ENCODE measurements around the gene LSS. TPM values are rescaled to one million over a fixed set of nuclear protein-coding genes. Genes with fewer than 3 reads are reported as not detected.

Gene LSS
- total and polyA plus RNA-seq, 8 donors = 34.9 to 184 (median 54.5) TPM

GRCh38 chr21:46239817-46240325 lies 11.3 kb upstream of the LSS start:
- TF ChIP-seq CTCF (IDR thresholded peaks at IDR 0.05) = no peak
- no peak for DNase-seq
- Histone ChIP-seq H3K27ac (no peak overlapping the region), H3K9me3 (no peaks in the 10 kb centered on the region), H3K36me3 (peaks cover 0 to 100% of the 10 kb centered on the region in 2 donors), H3K4me1 (no peaks in the 10 kb centered on the region), H3K4me3 (no peak overlapping the region), H3K27me3 (no peaks in the 10 kb centered on the region)
- no peak for ATAC-seq
- intact Hi-C loops (cut with DNase I) = no loop called here

- Histone ChIP-seq H3K4me3 (no peak overlapping the region), H3K36me3 (peaks cover 0 to 100% of the 10 kb centered on the region in 2 donors), H3K27ac (no peak overlapping the region), H3K9me3 (no peaks in the 10 kb centered on the region), H3K27me3 (no peaks in the 10 kb centered on the region), H3K4me1 (no peaks in the 10 kb centered on the region)
- intact Hi-C loops (cut with DNase I) = no loop called here
- no peak for ATAC-seq
- no peak for DNase-seq
- TF ChIP-seq CTCF (IDR thresholded peaks at IDR 0.05) = no peak
Measured at GRCh38 chr21:46237474-46237873, 8.9 kb upstream of the LSS start.

GRCh38 chr21:46234436-46234950 lies 5.9 kb upstream of the LSS start:
- H3K27ac ChIP-seq = no peak overlapping the region
- DNase-seq (no peak), ATAC-seq (no peak)
- no peaks in the 10 kb centered on the region for H3K27me3 ChIP-seq
- H3K9me3 ChIP-seq = no peaks in the 10 kb centered on the region
- intact Hi-C loops (cut with DNase I) = no loop called here
- peaks cover 0 to 72% of the 10 kb centered on the region in 2 donors for H3K36me3 ChIP-seq
- TF ChIP-seq CTCF (IDR thresholded peaks at IDR 0.05) = no peak
- H3K4me3 ChIP-seq = no peak overlapping the region
- H3K4me1 ChIP-seq = peaks cover 0 to 5% of the 10 kb centered on the region in 2 donors

GRCh38 chr21:46229923-46230260 lies 1.3 kb upstream of the LSS start:
- H3K4me3 ChIP-seq = peak overlapping the region; percentile 56 to 98
- ATAC-seq (no peak), DNase-seq (no peak)
- TF ChIP-seq CTCF (IDR thresholded peaks at IDR 0.05) = no peak
- H3K9me3 ChIP-seq = no peaks in the 10 kb centered on the region
- H3K27me3 ChIP-seq = no peaks in the 10 kb centered on the region
- peaks cover 12 to 42% of the 10 kb centered on the region in 2 donors for H3K4me1 ChIP-seq
- H3K27ac ChIP-seq = no peak overlapping the region
- intact Hi-C loops (cut with DNase I) = no loop called here
- H3K36me3 ChIP-seq = peaks cover 0 to 26% of the 10 kb centered on the region in 2 donors

GRCh38 chr21:46229133-46229922 lies 754 bp upstream of the LSS start:
- peak in 3 of 4 donors; percentile 12 to 92 (median 33) for DNase-seq
- no peaks in the 10 kb centered on the region for H3K27me3 ChIP-seq
- ATAC-seq = peak; percentile 58
- H3K4me3 ChIP-seq = peak overlapping the region; percentile 56 to 98
- peak; percentile 38 for TF ChIP-seq CTCF (IDR thresholded peaks at IDR 0.05)
- H3K36me3 ChIP-seq = peaks cover 0 to 20% of the 10 kb centered on the region in 2 donors
- peak overlapping the region in 1 of 2 donors; percentile 64 for H3K27ac ChIP-seq
- H3K4me1 ChIP-seq = peaks cover 12 to 48% of the 10 kb centered on the region in 2 donors
- no peaks in the 10 kb centered on the region for H3K9me3 ChIP-seq
- intact Hi-C loops (cut with DNase I) = no loop called here

Measured in left lung (tissue), 10 donors.